ENCODE results near the gene CERT1.

GRCh38 chr5:75348241-75348640 is 163.2 kb downstream of the CERT1 start:
- no peak for TF ChIP-seq NR3C1 (IDR thresholded peaks at IDR 0.05)
- TF ChIP-seq NFE2L2 (conservative IDR thresholded peaks at IDR 0.05; ENCODE audit: low read length) = no peak
- TF ChIP-seq EP300 (IDR thresholded peaks at IDR 0.05) = no peak
- TF ChIP-seq CTCF (IDR thresholded peaks at IDR 0.05) = no peak
- TF ChIP-seq ELK1 (IDR thresholded peaks at IDR 0.05; ENCODE audit: low read depth, low read length) = no peak
- TF ChIP-seq JUN (IDR thresholded peaks at IDR 0.05) = no peak
- TF ChIP-seq MAX (IDR thresholded peaks at IDR 0.05) = no peak
- no peak for TF ChIP-seq USF2 (IDR thresholded peaks at IDR 0.05)
- no peak for TF ChIP-seq POLR2A (IDR thresholded peaks at IDR 0.05; ENCODE audit: low read length)
- no peak for TF ChIP-seq RAD21 (conservative IDR thresholded peaks at IDR 0.05 in 1 of 2, IDR thresholded peaks at IDR 0.05 in 1 of 2)
- no peak for TF ChIP-seq CBX2 (IDR thresholded peaks at IDR 0.05; ENCODE audit: borderline replicate concordance, low read depth)
